Thymus (tissue), 14 donors: ENCODE data around the gene MARK1. TPM values are rescaled to one million over a fixed set of nuclear protein-coding genes. Genes with fewer than 3 reads are reported as not detected.

Experiments
- DNase-seq, 9 donors: peaks; one replicate each; pipeline ENCODE4 v3.0.0-alpha.2; 2013; ENCODE audit warnings: low spot score in 9 of 9, low read depth in 6 of 9, missing footprints in 1 of 9
- H3K27ac ChIP-seq, 2 donors: one replicate each; pipeline ENCODE4 v1.5.1; 2013; ENCODE audit warnings: control low read depth in 1 of 2, low read depth in 1 of 2, low read length in 1 of 2, mild to moderate bottlenecking in 1 of 2, moderate library complexity in 1 of 2
- H3K27me3 ChIP-seq, 2 donors: one replicate each; pipeline ENCODE4 v1.5.1; 2013; ENCODE audit warnings: low read length in 1 of 2; ENCODE audit not compliant: control insufficient read depth in 2 of 2, insufficient read depth in 1 of 2
- H3K36me3 ChIP-seq, 2 donors: one replicate each; pipeline ENCODE4 v1.5.1; 2013; ENCODE audit warnings: low read length in 1 of 2, mild to moderate bottlenecking in 1 of 2, moderate library complexity in 1 of 2; ENCODE audit not compliant: control insufficient read depth in 2 of 2, insufficient read depth in 2 of 2
- H3K4me1 ChIP-seq, 2 donors: one replicate each; pipeline ENCODE4 v1.5.1; 2013; ENCODE audit warnings: low read length in 2 of 2; ENCODE audit not compliant: control insufficient read depth in 2 of 2, insufficient read depth in 2 of 2
- H3K4me3 ChIP-seq, 2 donors: one replicate each; pipeline ENCODE4 v1.5.1; 2013; ENCODE audit warnings: low read length in 2 of 2, control low read depth in 1 of 2, mild to moderate bottlenecking in 1 of 2
- H3K9me3 ChIP-seq, 2 donors: one replicate each; pipeline ENCODE4 v1.5.1; 2013; ENCODE audit warnings: low read length in 1 of 2, mild to moderate bottlenecking in 1 of 2; ENCODE audit not compliant: control insufficient read depth in 2 of 2, insufficient read depth in 1 of 2
- WGBS: extraction: QIAGEN DNeasy Blood & Tissue Kit; methylation state at CpG from one replicate; pipeline ENCODE4 v1.1.7; 2013; 5-methylcytosine and 5-hydroxymethylcytosine counted together
- long read RNA-seq, 10 donors: transcript quantifications; one replicate each; lab custom pipeline, GENCODE V29; 2026
- polyA plus RNA-seq: library from polyadenylated mRNA; stranded (reverse); fragments of 200-250 nt; gene quantifications from one replicate; pipeline ENCODE4 v1.2.3, GENCODE V29; 2013
- total RNA-seq: library from RNA; stranded (reverse); fragments of 120-200 nt; gene quantifications from one replicate; pipeline ENCODE4 v1.2.4, GENCODE V29; 2013
- donor health status: healthy.

MARK1 gene
- 1.9 TPM for total RNA-seq
- 4.9 TPM for polyA plus RNA-seq
- long read RNA-seq, donor 1: 0 reads
- long read RNA-seq, donor 2, full-length matches to known transcripts: 2 of 2 reads
- long read RNA-seq, donor 2, partial matches to known transcripts: 0 of 2 reads
- long read RNA-seq, donor 2, other reads (novel, unspliced or antisense): 0 of 2 reads
- long read RNA-seq, donor 3, partial matches to known transcripts: 0 of 1 reads
- long read RNA-seq, donor 3, other reads (novel, unspliced or antisense): 0 of 1 reads
- long read RNA-seq, donor 4: 0 reads
- long read RNA-seq, donor 5: 0 reads
- long read RNA-seq, donor 6, partial matches to known transcripts: 0 of 1 reads
- long read RNA-seq, donor 6, other reads (novel, unspliced or antisense): 0 of 1 reads
- long read RNA-seq, donor 7: 0 reads
- long read RNA-seq, donor 8: 0 reads
- long read RNA-seq, donor 9, full-length matches to known transcripts: 2 of 2 reads
- long read RNA-seq, donor 9, partial matches to known transcripts: 0 of 2 reads
- long read RNA-seq, donor 9, other reads (novel, unspliced or antisense): 0 of 2 reads
- long read RNA-seq, donor 10: 0 reads

- Histone ChIP-seq H3K9me3 (peaks cover 2% of the 10 kb centered on the region in 2 donors), H3K27me3 (peaks cover 33 to 56% of the 10 kb centered on the region in 2 donors), H3K36me3 (no peaks in the 10 kb centered on the region), H3K27ac (peak within 1 kb of the TSS; percentile 48 to 75), H3K4me3 (peak within 1 kb of the TSS; percentile 34 to 45), H3K4me1 (peaks cover 0 to 8% of the 10 kb centered on the region in 2 donors)
- under 1% methylated on average over 96 of the region's 96 CpGs for WGBS
- peak in 1 of 9 donors; percentile 3 for DNase-seq
These were observed at the start of gene MARK1 for GRCh38 chr1:220527908-220528678. Gene MARK1, plus strand, starts transcription at chr1:220528136. Its CDS starts 687 bp downstream, at chr1:220528823.

- Histone ChIP-seq H3K27ac (no peak overlapping the region), H3K4me3 (no peak overlapping the region), H3K4me1 (no peaks in the 10 kb centered on the region), H3K27me3 (no peaks in the 10 kb centered on the region), H3K9me3 (no peaks in the 10 kb centered on the region), H3K36me3 (no peaks in the 10 kb centered on the region)
- 91% methylated on average over 6 of the region's 6 CpGs for WGBS
- no peak for DNase-seq
These were observed 44.2 kb upstream of the MARK1 start for GRCh38 chr1:220483700-220484099.

GRCh38 chr1:220484135-220484534, 43.8 kb upstream of the MARK1 start:
- H3K9me3 ChIP-seq: no peaks in the 10 kb centered on the region
- H3K4me3 ChIP-seq: no peak overlapping the region
- no peaks in the 10 kb centered on the region for H3K4me1 ChIP-seq
- DNase-seq: no peak
- no peak overlapping the region for H3K27ac ChIP-seq
- no peaks in the 10 kb centered on the region for H3K36me3 ChIP-seq
- no peaks in the 10 kb centered on the region for H3K27me3 ChIP-seq

- DNase-seq: no peak
- WGBS: 89% methylated on average over 3 of the region's 3 CpGs
- Histone ChIP-seq H3K27me3 (no peaks in the 10 kb centered on the region), H3K4me3 (no peak overlapping the region), H3K4me1 (no peaks in the 10 kb centered on the region), H3K9me3 (no peaks in the 10 kb centered on the region), H3K36me3 (no peaks in the 10 kb centered on the region), H3K27ac (no peak overlapping the region)
These were observed 42.8 kb upstream of the MARK1 start for GRCh38 chr1:220485131-220485530.

GRCh38 chr1:220485791-220486190, 42.1 kb upstream of the MARK1 start:
- no peak overlapping the region for H3K27ac ChIP-seq
- 93% methylated on average over 6 of the region's 6 CpGs for WGBS

GRCh38 chr1:220487297-220487820, 40.6 kb upstream of the MARK1 start:
- H3K4me3 ChIP-seq: no peak overlapping the region
- no peaks in the 10 kb centered on the region for H3K9me3 ChIP-seq
- no peaks in the 10 kb centered on the region for H3K4me1 ChIP-seq
- DNase-seq: peak in 6 of 9 donors; percentile 1 to 34 (median 8)
- 76% methylated on average over 5 of the region's 5 CpGs for WGBS
- no peaks in the 10 kb centered on the region for H3K36me3 ChIP-seq
- H3K27ac ChIP-seq: peak overlapping the region in 1 of 2 donors; percentile 37
- H3K27me3 ChIP-seq: no peaks in the 10 kb centered on the region

More at GRCh38 chr1:220485791-220486190, 42.1 kb upstream of the MARK1 start:
- Histone ChIP-seq H3K9me3 (no peaks in the 10 kb centered on the region), H3K4me1 (no peaks in the 10 kb centered on the region), H3K27me3 (no peaks in the 10 kb centered on the region), H3K36me3 (no peaks in the 10 kb centered on the region), H3K4me3 (no peak overlapping the region)
- DNase-seq: no peak

GRCh38 chr1:220491891-220492290, 36.0 kb upstream of the MARK1 start:
- no peak overlapping the region for H3K27ac ChIP-seq
- WGBS: 72% methylated on average over 2 of the region's 2 CpGs
- DNase-seq: no peak
- H3K4me3 ChIP-seq: no peak overlapping the region
- H3K9me3 ChIP-seq: no peaks in the 10 kb centered on the region
- no peaks in the 10 kb centered on the region for H3K4me1 ChIP-seq
- H3K27me3 ChIP-seq: no peaks in the 10 kb centered on the region
- no peaks in the 10 kb centered on the region for H3K36me3 ChIP-seq

- H3K27ac ChIP-seq: no peak overlapping the region
- no peaks in the 10 kb centered on the region for H3K36me3 ChIP-seq
- 73% methylated on average over 5 of the region's 5 CpGs for WGBS
- H3K27me3 ChIP-seq: no peaks in the 10 kb centered on the region
- no peak overlapping the region for H3K4me3 ChIP-seq
- H3K4me1 ChIP-seq: no peaks in the 10 kb centered on the region
- no peaks in the 10 kb centered on the region for H3K9me3 ChIP-seq
- peak in 1 of 9 donors; percentile 8 for DNase-seq
These were observed 30.6 kb upstream of the MARK1 start for GRCh38 chr1:220497220-220497947.
